GM12891 (cell line): ENCODE data around the gene ZNF263.

Source experiments
- DNase-seq: peaks from one replicate; pipeline ENCODE4 v3.0.0; 2011; ENCODE audit warnings: low spot score; ENCODE audit not compliant: insufficient read length
- FAIRE-seq: peaks from 2 replicates; lab custom pipeline; 2011; peaks lifted over from hg19 to GRCh38; lab: Jason Lieb, UNC
- PAX5 ChIP-seq: IDR thresholded peaks from 2 replicates; pipeline ENCODE4 v1.6.1; 2011; ENCODE audit warnings: low read length, moderate library complexity, mild to moderate bottlenecking; ENCODE audit not compliant: insufficient read depth, severe bottlenecking
- POLR2A ChIP-seq: IDR thresholded peaks from 2 replicates; pipeline ENCODE4 v1.6.1; 2011; ENCODE audit warnings: low read depth, low read length, control low read depth
- POLR2AphosphoS5 ChIP-seq: IDR thresholded peaks from 2 replicates; pipeline ENCODE4 v1.6.1; 2011; ENCODE audit warnings: low read depth, low read length, control low read depth
- POU2F2 ChIP-seq: IDR thresholded peaks from 2 replicates; pipeline ENCODE4 v1.6.1; 2011; ENCODE audit warnings: low read depth, mild to moderate bottlenecking, control low read depth, low read length, moderate library complexity
- SPI1 ChIP-seq: IDR thresholded peaks from 2 replicates; pipeline ENCODE4 v1.6.1; 2011; ENCODE audit warnings: low read depth, low read length, control low read depth
- TAF1 ChIP-seq: IDR thresholded peaks from 2 replicates; pipeline ENCODE4 v1.6.1; 2011; ENCODE audit warnings: low read depth, low read length, control low read depth

ZNF263 gene

GRCh38 chr16:3306078-3306477 lies 22.8 kb downstream of the ZNF263 start:
- TF ChIP-seq POLR2A = no peak
- no peak for TF ChIP-seq POU2F2
- TF ChIP-seq SPI1 = no peak
- no peak for TF ChIP-seq TAF1
- TF ChIP-seq PAX5 = no peak
- no peak for TF ChIP-seq POLR2AphosphoS5
- DNase-seq (no peak), FAIRE-seq (no peak)

- no peak for FAIRE-seq
- no peak for TF ChIP-seq SPI1
- no peak for TF ChIP-seq TAF1
- no peak for TF ChIP-seq POLR2AphosphoS5
- TF ChIP-seq POLR2A = no peak
- no peak for TF ChIP-seq PAX5
- TF ChIP-seq POU2F2 = no peak
- DNase-seq = no peak
Measured at GRCh38 chr16:3311496-3311895, 28.2 kb downstream of the ZNF263 start.

GRCh38 chr16:3317315-3317999 lies 34.2 kb downstream of the ZNF263 start:
- DNase-seq (no peak), FAIRE-seq (no peak)
- TF ChIP-seq POLR2AphosphoS5 = no peak

GRCh38 chr16:3321816-3322215 lies 38.5 kb downstream of the ZNF263 start:
- FAIRE-seq (no peak), DNase-seq (no peak)
- TF ChIP-seq POLR2A (no peak), PAX5 (no peak), POLR2AphosphoS5 (no peak), TAF1 (no peak), POU2F2 (no peak), SPI1 (no peak)

GRCh38 chr16:3327514-3327913 lies 44.2 kb downstream of the ZNF263 start:
- FAIRE-seq (no peak), DNase-seq (no peak)
- TF ChIP-seq TAF1 (no peak), PAX5 (no peak), POLR2AphosphoS5 (no peak), SPI1 (no peak), POLR2A (no peak), POU2F2 (no peak)

- TF ChIP-seq TAF1 (no peak), POLR2AphosphoS5 (no peak), POLR2A (no peak), PAX5 (no peak), SPI1 (no peak), POU2F2 (no peak)
- no peak for FAIRE-seq
Measured at GRCh38 chr16:3328104-3328503, 44.8 kb downstream of the ZNF263 start.

GRCh38 chr16:3328643-3329042 lies 45.4 kb downstream of the ZNF263 start:
- DNase-seq (no peak), FAIRE-seq (no peak)
- TF ChIP-seq TAF1 (no peak), PAX5 (no peak), POU2F2 (no peak)

More at GRCh38 chr16:3328104-3328503, 44.8 kb downstream of the ZNF263 start:
- DNase-seq = no peak
